ENCODE data around the gene RPL4. TPM values are rescaled to one million over a fixed set of nuclear protein-coding genes. Genes with fewer than 3 reads are reported as not detected.

The RPL4 gene
- total and polyA plus RNA-seq, 2 of the 8 experiments (the other 6 are each of a cell fraction or from before 2014, with no cell fraction given) = 3,950 to 3,973 TPM

DNA sequence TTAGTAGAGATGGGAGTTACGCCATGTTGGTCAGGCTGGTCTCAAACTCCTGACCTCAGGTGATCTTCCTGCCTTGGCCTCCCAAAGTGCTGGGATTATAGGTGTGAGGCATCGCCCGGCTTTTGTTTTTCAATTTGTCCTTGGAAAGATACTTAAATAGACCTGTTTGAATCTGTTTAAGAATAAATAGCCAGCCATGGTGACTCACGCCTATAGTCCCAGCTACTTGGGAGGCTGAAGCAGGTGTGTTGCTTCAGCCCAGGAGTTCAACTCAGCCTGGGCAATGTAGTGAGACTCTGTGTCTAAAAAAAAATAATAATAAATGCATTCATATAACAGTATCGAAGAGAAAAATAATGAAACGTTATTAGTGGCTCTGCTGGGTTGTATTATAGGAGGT, 24.4 kb downstream of the RPL4 start:
- Histone ChIP-seq H3K79me2 (ENCODE audit: control insufficient read depth in 1 of 2, insufficient read depth in 2 of 2, low read length in 2 of 2) (peaks cover 0 to 24% of the 10 kb centered on the region in 2 experiments; a peak in 1 of 4 replicates), H4K91ac (replicated peaks; ENCODE audit: insufficient read length, low read length) (no peak overlapping the region), H2AK5ac (ENCODE audit: low read depth, low read length) (no peak overlapping the region), H4K5ac (ENCODE audit: insufficient read length, low read depth, low read length) (no peak overlapping the region), H2BK12ac (ENCODE audit: low read depth, low read length) (no peak overlapping the region), H3K4me1 (replicated peaks in 1 of 4; ENCODE audit: control insufficient read depth in 3 of 4, insufficient read depth in 4 of 4, low read length in 3 of 4) (peaks cover 9 to 20% (median 11%) of the 10 kb centered on the region in 4 experiments), H3K23ac (ENCODE audit: insufficient read length) (no peak overlapping the region), H3K14ac (ENCODE audit: insufficient read length) (no peak overlapping the region), H3K9me3 (ENCODE audit: insufficient read depth in 2 of 2, low read depth in 1 of 2, low read length in 1 of 2) (no peaks in the 10 kb centered on the region), H2BK5ac (ENCODE audit: low read depth, low read length) (no peak overlapping the region), H3K36me3 (ENCODE audit: control insufficient read depth in 2 of 4, insufficient read depth in 4 of 4, low read length in 3 of 4) (peaks cover 0 to 17% (median 9%) of the 10 kb centered on the region in 4 experiments; a peak in 5 of 8 replicates), H3K4me3 (ENCODE audit: extremely low read depth in 1 of 4, insufficient read depth in 2 of 4, low read depth in 3 of 4, low read length in 4 of 4) (no peak overlapping the region), H3K27me3 (replicated peaks in 1 of 4; ENCODE audit: control insufficient read depth in 3 of 4, extremely low read depth in 1 of 4, insufficient read depth in 3 of 4, low read length in 3 of 4) (no peaks in the 10 kb centered on the region), H3K9ac (replicated peaks in 1 of 4; ENCODE audit: extremely low read depth in 1 of 4, low read depth in 3 of 4, low read length in 3 of 4) (no peak overlapping the region), H3K4ac (replicated peaks; ENCODE audit: insufficient read length, low read depth, low read length) (no peak overlapping the region), H3K56ac (replicated peaks; ENCODE audit: insufficient read length, low read depth, low read length) (no peak overlapping the region), H3K23me2 (ENCODE audit: low read depth, low read length) (no peaks in the 10 kb centered on the region), H2BK15ac (ENCODE audit: low read length) (no peak overlapping the region), H2BK20ac (ENCODE audit: low read length) (no peak overlapping the region), H2AFZ (ENCODE audit: low read length) (no peak overlapping the region), H3K27ac (ENCODE audit: low read depth, low read length) (no peak overlapping the region), H3K18ac (ENCODE audit: extremely low read depth, low read length) (no peak overlapping the region), H3K4me2 (ENCODE audit: insufficient read depth in 1 of 2, low read depth in 2 of 2, low read length in 2 of 2) (no peak overlapping the region), H4K8ac (ENCODE audit: extremely low read depth, insufficient read depth, low read length) (no peak overlapping the region), H2BK120ac (replicated peaks; ENCODE audit: low read depth, low read length) (no peak overlapping the region), H3K79me1 (ENCODE audit: low read depth, low read length) (peaks cover 5% of the 10 kb centered on the region; the same call in 1 of the 2 replicates), H4K20me1 (replicated peaks in 1 of 2; ENCODE audit: control insufficient read depth in 1 of 2, insufficient read depth in 2 of 2, low read length in 2 of 2) (peaks cover 3% of the 10 kb centered on the region in 2 experiments)
- WGBS, 2 experiments (ENCODE audit: extremely low coverage in 1 of 2, insufficient coverage in 1 of 2, insufficient read length in 1 of 2, insufficient replicate concordance in 2 of 2, low coverage in 1 of 2, low lambda C conversion rate in 2 of 2, missing lambda C conversion rate in 1 of 2) = 86% methylated on average over 6 of the region's 6 CpGs; no CpG with 5 or more reads in 1 of the 2 experiments
- DNase-seq (ENCODE audit: low read depth in 1 of 2, low spot score in 2 of 2) (no peak), FAIRE-seq (no peak)
- CTCF ChIA-PET (ENCODE audit: partially characterized antibody) = no interaction called here
- POLR2A ChIA-PET (ENCODE audit: partially characterized antibody) = interaction anchor here (1.1 to 2.9 kb wide), 3 partner anchors 17 to 23 kb away, joined by 3 to 14 read pairs (median 4); partner anchors contain the start of gene SNAPC5
- TF ChIP-seq KDM5A (IDR thresholded peaks at IDR 0.05; ENCODE audit: low read length) = no peak
